K562 (cell line): ENCODE data around the gene ARHGAP12. TPM values are rescaled to one million over a fixed set of nuclear protein-coding genes. Genes with fewer than 3 reads are reported as not detected.

Experiments
- CHD7 ChIP-seq: fragments of 200-600 bp; sonication (generic); IDR thresholded peaks from one replicate; pipeline ENCODE4 v1.6.1; 2012; ENCODE audit warnings: mild to moderate bottlenecking, low read depth, low read length, inconsistent platforms
- CREM ChIP-seq: IDR thresholded peaks from 2 replicates; pipeline ENCODE4 v1.6.1; 2014; ENCODE audit warnings: antibody characterized with exemption, low read depth
- MTA1 ChIP-seq: fragments of 450-650 bp; IDR thresholded peaks from 2 replicates; pipeline ENCODE4 v1.6.1; 2017; ENCODE audit warnings: borderline replicate concordance
- MTA2 ChIP-seq: fragments of 450-650 bp; IDR thresholded peaks from 2 replicates; pipeline ENCODE4 v1.6.1; 2016; ENCODE audit warnings: low read depth
- NRF1 ChIP-seq, 2 experiments: fragments of 450-650 bp; IDR thresholded peaks in 1 of 2; conservative IDR thresholded peaks in 1 of 2; 2 replicates each; pipeline ENCODE4 v1.6.1; 2014; ENCODE audit warnings: mild to moderate bottlenecking in 2 of 2
- SAFB ChIP-seq: fragments of 200-400 bp; formaldehyde crosslinking; IDR thresholded peaks from 2 replicates; pipeline ENCODE4 v1.6.1; 2017; ENCODE audit warnings: low read depth, low read length, borderline replicate concordance
- SMARCA4 ChIP-seq: fragments of 450-650 bp; IDR thresholded peaks from 2 replicates; pipeline ENCODE4 v1.6.1; 2016
- SMARCC2 ChIP-seq: fragments of 450-650 bp; IDR thresholded peaks from 2 replicates; pipeline ENCODE4 v1.6.1; 2017; ENCODE audit warnings: antibody characterized with exemption, moderate library complexity, mild to moderate bottlenecking, low read depth
- SREBF2 ChIP-seq: sonication (generic); formaldehyde crosslinking; IDR thresholded peaks from 2 replicates; pipeline ENCODE4 v1.4.0; 2020; ENCODE audit warnings: mild to moderate bottlenecking, missing genetic modification reagents
- ZKSCAN8 ChIP-seq: fragments of 200-800 bp; sonication (Bioruptor generic); IDR thresholded peaks from 2 replicates; pipeline ENCODE4 v1.6.1; 2016; ENCODE audit warnings: missing genetic modification characterization, missing compliant biosample characterization
- ZNF311 ChIP-seq: fragments of 250-450 bp; sonication (Bioruptor Pico); IDR thresholded peaks from 2 replicates; pipeline ENCODE4 v1.4.0; 2020; ENCODE audit warnings: mild to moderate bottlenecking, moderate library complexity
- polyA plus RNA-seq, 8 experiments: library from polyadenylated mRNA; depleted of rRNA in 4 of 8; stranded (reverse) in 5 of 8; unstranded in 3 of 8; fragments of >200 nt; fragmentation: Nextera tagmentation in 2 of 8; fragmentation: Illumina TruSeq in 1 of 8; extraction: Ambion mirVana in 2 of 8; extraction: Trizol in 1 of 8; gene quantifications; 2 replicates each; pipeline versions ENCODE4 v1.2.1 to v1.2.3, GENCODE V29; 2011 to 2014; ENCODE audit warnings: inconsistent platforms in 1 of 8, missing spikeins in 1 of 8
- total RNA-seq, 7 experiments: library from RNA; depleted of rRNA in 6 of 7; stranded (reverse); fragments of >200 nt in 6 of 7; fragmentation: Illumina TruSeq in 2 of 7; extraction: Trizol in 2 of 7; gene quantifications; 2 replicates each; pipeline versions ENCODE4 v1.2.1 to v1.2.3, GENCODE V29; 2011 to 2021; ENCODE audit warnings: low replicate concordance in 1 of 7

Gene ARHGAP12
- total and polyA plus RNA-seq, 9 of the 15 experiments (the other 6 are each of a cell fraction or from before 2014, with no cell fraction given): 4.4 to 18.7 (median 10.1) TPM

DNA sequence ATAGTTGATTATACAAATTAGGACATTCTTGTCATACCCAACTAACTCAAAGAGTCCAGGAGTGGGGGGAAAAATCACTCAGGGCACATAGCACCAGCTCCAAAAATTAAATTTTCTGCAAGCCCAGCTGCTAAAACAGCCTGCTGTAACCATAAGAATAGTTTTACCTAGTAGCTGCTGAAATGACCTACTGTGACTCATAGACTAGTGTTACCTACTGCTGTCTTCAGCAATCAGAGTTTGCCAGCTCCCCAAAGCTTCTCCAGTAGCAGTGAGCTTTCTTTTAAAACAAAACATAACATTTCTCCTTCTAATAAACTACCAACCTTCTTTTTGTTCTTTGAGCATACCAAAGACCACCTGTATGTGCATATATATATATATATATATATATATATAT, 4.2 kb upstream of the ARHGAP12 start (continued):
- no peak for TF ChIP-seq CHD7
- TF ChIP-seq SAFB: no peak
- no peak for TF ChIP-seq NRF1 (conservative IDR thresholded peaks at IDR 0.05 in 1 of 2, IDR thresholded peaks at IDR 0.05 in 1 of 2)
- TF ChIP-seq ZKSCAN8: no peak
- TF ChIP-seq SMARCC2: no peak
- TF ChIP-seq MTA2: no peak
- TF ChIP-seq MTA1: no peak
- no peak for TF ChIP-seq SMARCA4
- TF ChIP-seq SREBF2 (CRISPR knock-in tag): no peak
- no peak for TF ChIP-seq ZNF311 (CRISPR knock-in tag)
- no peak for TF ChIP-seq CREM
